Activated CD4-positive, alpha-beta T cell treated with anti-CD3 and anti-CD28 coated beads, Interleukin-2, Interleukin-6, amounts not matched to agents 100 ng/mL and 50 ng/mL, durations not matched to agents 16 hours and 8 hours (primary cell): Measurements from ENCODE around the gene CDH26.
A peak's percentile ranks its signal among the peaks of the same experiment; 100 is the strongest.
"Not testable (repeated sequence)": the region's sequence is repeated elsewhere in the genome, so short reads cannot be mapped to it uniquely, and the experiment has no call there.

Source experiments
- DNase-seq: peaks from one replicate; pipeline ENCODE4 v3.0.0-alpha.2; 2020

CDH26 gene

GRCh38 chr20:60021104-60021503 is 62.9 kb downstream of the CDH26 start:
- no peak for DNase-seq

- DNase-seq = no peak
Measured at GRCh38 chr20:60022849-60023248, 64.6 kb downstream of the CDH26 start.

- peak; percentile 50 for DNase-seq
Measured at GRCh38 chr20:60024245-60024644, 66.0 kb downstream of the CDH26 start.

- DNase-seq = no peak
Measured at GRCh38 chr20:60024801-60025200, 66.6 kb downstream of the CDH26 start.

- DNase-seq = no peak
Measured at GRCh38 chr20:60026010-60026409, 67.8 kb downstream of the CDH26 start.

- DNase-seq = no peak
Measured at GRCh38 chr20:60030471-60030870, 72.2 kb downstream of the CDH26 start.

GRCh38 chr20:60031107-60031506 is 72.9 kb downstream of the CDH26 start:
- no peak for DNase-seq

GRCh38 chr20:60034231-60035110 is 76.2 kb downstream of the CDH26 start:
- DNase-seq = no peak

- DNase-seq = no peak
Measured at GRCh38 chr20:60035486-60035885, 77.3 kb downstream of the CDH26 start.

- no peak for DNase-seq
Measured at GRCh38 chr20:60036346-60036745, 78.1 kb downstream of the CDH26 start.

- no peak for DNase-seq
Measured at GRCh38 chr20:60036746-60037499, 78.7 kb downstream of the CDH26 start.

GRCh38 chr20:60038400-60039008 is 80.3 kb downstream of the CDH26 start:
- DNase-seq = no peak

GRCh38 chr20:60039526-60039925 is 81.3 kb downstream of the CDH26 start:
- DNase-seq = no peak

GRCh38 chr20:60040471-60041162 is 82.4 kb downstream of the CDH26 start:
- DNase-seq = no peak

GRCh38 chr20:60041436-60042165 is 83.4 kb downstream of the CDH26 start:
- not testable (repeated sequence) for DNase-seq

- DNase-seq = no peak
Measured at GRCh38 chr20:60043435-60043834, 85.2 kb downstream of the CDH26 start.

GRCh38 chr20:60046011-60046413 is 87.8 kb downstream of the CDH26 start:
- no peak for DNase-seq

- no peak for DNase-seq
Measured at GRCh38 chr20:60046436-60046835, 88.2 kb downstream of the CDH26 start.

- no peak for DNase-seq
Measured at GRCh38 chr20:60046860-60047259, 88.6 kb downstream of the CDH26 start.

- no peak for DNase-seq
Measured at GRCh38 chr20:60048634-60049521, 90.7 kb downstream of the CDH26 start.

GRCh38 chr20:60049601-60050000 is 91.4 kb downstream of the CDH26 start:
- DNase-seq = no peak
